Measurements from ENCODE around the gene ART3.

Gene ART3

DNA sequence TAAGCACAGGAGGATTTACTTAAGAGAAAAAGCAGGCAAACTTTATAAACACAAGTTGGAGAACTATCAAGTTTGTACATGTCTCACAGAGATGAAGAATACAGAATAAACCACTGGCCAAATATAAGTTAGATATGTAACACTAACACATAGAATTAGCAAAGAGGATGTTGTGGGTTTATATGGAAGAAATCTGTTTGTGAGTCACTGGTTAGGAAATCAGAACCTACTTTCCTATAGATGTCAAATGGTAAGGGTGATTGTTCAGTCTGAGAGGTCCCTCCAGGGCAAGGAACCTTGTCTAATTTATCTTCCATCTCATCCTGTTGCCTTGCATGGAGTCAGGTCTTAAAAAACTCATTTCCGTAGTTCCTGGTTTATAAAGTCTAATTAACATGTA is 14.8 kb upstream of the ART3 start:
- DNase-seq (ENCODE audit: low read depth) = no peak

DNA sequence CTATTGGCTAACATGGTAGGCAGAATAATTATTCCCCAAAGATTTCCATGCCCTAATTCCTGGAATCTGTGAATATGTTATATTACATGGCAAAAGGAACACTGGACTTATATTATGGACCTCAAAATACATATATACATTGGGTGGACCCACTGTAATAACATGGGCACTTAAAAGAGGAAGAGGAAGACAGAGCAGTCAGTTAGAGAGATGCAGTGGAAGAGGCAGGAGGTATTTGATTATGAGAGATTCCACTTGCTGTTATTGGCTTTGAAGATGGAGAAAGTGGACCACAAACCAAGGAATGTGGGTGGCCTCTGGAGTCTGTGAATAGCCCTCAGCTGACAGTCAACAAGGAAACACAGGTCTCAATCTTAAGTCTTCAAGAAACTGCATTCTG is 14.0 kb upstream of the ART3 start:
- in situ Hi-C loops (cut with HindIII; ENCODE audit: low sequenced_read_pairs) = no loop called here
- TF ChIP-seq, protein P1, sequence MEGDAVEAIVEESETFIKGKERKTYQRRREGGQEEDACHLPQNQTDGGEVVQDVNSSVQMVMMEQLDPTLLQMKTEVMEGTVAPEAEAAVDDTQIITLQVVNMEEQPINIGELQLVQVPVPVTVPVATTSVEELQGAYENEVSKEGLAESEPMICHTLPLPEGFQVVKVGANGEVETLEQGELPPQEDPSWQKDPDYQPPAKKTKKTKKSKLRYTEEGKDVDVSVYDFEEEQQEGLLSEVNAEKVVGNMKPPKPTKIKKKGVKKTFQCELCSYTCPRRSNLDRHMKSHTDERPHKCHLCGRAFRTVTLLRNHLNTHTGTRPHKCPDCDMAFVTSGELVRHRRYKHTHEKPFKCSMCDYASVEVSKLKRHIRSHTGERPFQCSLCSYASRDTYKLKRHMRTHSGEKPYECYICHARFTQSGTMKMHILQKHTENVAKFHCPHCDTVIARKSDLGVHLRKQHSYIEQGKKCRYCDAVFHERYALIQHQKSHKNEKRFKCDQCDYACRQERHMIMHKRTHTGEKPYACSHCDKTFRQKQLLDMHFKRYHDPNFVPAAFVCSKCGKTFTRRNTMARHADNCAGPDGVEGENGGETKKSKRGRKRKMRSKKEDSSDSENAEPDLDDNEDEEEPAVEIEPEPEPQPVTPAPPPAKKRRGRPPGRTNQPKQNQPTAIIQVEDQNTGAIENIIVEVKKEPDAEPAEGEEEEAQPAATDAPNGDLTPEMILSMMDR (IDR thresholded peaks at IDR 0.05; ENCODE audit: low read depth, low read length, missing control alignments) = no peak
- H3K4me3 ChIP-seq (ENCODE audit: low read depth, low read length) = no peak overlapping the region

More for the DNA sequence above, 14.8 kb upstream of the ART3 start:
- no peak overlapping the region for H3K4me3 ChIP-seq (ENCODE audit: low read depth, low read length)
- TF ChIP-seq, protein P1 (IDR thresholded peaks at IDR 0.05; ENCODE audit: low read depth, low read length, missing control alignments) = no peak
- in situ Hi-C loops (cut with HindIII; ENCODE audit: low sequenced_read_pairs) = no loop called here

DNA sequence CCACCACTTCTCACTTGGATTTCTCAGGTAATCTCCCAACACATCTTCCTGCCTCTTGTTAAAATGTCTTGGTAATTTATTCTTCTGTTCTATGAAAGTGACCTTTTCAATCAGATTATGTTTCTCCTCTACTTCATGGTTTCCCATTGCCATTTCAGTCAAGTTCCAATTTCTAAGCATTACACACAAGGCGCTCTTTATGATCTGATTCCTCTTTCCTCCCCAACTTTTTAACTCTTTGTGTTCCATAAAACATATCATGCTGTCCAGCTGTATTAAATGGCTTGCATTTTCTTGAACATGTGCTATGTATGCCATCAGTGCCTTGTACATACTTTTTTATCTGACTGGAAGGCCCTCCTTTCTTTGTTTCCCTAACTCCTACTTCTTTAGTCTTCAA is 13.1 kb upstream of the ART3 start:
- no peak overlapping the region for H3K4me3 ChIP-seq (ENCODE audit: low read depth, low read length)
- TF ChIP-seq, protein P1 (IDR thresholded peaks at IDR 0.05; ENCODE audit: low read depth, low read length, missing control alignments) = no peak
- in situ Hi-C loops (cut with HindIII; ENCODE audit: low sequenced_read_pairs) = no loop called here
- no peak for DNase-seq (ENCODE audit: low read depth)

More for the DNA sequence above, 14.0 kb upstream of the ART3 start:
- DNase-seq (ENCODE audit: low read depth) = no peak

DNA sequence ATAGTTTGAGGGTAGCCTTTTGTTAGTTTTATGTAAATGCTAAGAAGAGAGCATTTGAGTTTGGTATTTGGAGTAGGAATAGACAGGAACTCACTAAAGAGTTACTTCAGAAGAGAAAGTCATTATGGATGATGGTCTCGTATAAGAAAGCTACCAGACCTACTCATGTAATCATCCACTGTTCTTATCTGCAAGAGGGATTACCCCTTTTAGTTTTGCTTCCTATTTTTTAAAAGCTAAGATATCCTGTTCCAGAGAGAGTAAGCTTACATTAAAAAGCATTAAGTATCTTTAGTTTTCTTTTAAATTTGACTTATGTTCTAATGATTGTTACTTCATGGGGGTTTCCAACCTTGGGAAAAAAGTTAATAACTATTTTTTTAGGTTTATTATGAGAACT is 12.5 kb upstream of the ART3 start:
- H3K4me3 ChIP-seq (ENCODE audit: low read depth, low read length) = no peak overlapping the region
- TF ChIP-seq, protein P1 (IDR thresholded peaks at IDR 0.05; ENCODE audit: low read depth, low read length, missing control alignments) = no peak
- in situ Hi-C loops (cut with HindIII; ENCODE audit: low sequenced_read_pairs) = no loop called here
- no peak for DNase-seq (ENCODE audit: low read depth)

DNA sequence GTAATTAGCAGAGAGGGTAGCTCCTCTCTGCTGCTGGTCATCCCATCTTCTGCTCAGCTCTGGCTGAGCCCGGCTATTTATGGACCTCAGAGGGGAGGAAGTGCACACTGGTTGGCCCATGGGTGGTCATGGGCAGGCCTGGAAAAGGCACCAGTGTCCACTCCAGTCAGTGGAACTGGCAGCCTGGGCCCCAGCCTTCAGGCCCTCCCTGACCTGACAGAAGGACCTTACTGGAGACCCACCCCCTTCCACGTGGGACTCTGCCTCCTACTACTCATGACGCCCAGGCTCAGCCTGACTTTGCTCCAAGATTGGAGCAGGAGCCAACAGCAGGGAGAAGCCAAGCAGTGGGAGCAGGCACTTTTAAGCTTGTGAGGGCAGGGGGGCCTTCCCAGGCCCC is 8.0 kb upstream of the ART3 start:
- TF ChIP-seq, protein P1 (IDR thresholded peaks at IDR 0.05; ENCODE audit: low read depth, low read length, missing control alignments) = no peak
- no peak for DNase-seq (ENCODE audit: low read depth)
- in situ Hi-C loops (cut with HindIII; ENCODE audit: low sequenced_read_pairs) = no loop called here
- no peak overlapping the region for H3K4me3 ChIP-seq (ENCODE audit: low read depth, low read length)

DNA sequence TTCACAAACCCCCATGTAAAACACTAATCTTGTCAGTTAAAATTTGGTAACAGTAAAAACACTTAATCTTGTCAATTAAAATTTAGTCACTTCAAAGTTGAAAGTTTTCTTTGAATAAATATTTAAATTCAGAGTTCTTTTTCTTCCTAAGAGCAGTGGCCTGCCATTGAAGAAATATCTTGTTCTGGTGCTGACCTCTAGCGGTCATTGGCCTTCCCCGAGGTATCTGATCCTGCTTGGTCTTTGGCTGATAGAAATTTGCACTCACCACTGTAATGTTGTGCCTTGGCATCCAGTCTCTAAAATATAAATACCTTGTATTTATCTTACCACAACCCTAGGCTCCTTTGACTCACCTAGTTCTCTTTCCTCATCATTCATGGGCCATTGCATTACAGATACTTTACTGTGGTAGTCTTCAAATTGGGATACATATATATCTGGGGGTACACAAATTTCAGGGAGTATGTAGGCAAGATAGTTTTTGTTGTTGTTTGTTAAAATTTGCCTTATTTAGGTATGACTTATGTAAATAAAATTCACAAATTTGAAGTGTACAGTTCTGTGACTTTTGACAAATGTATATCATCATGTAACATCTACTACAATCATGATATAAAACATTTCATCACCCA is 6.7 kb upstream of the ART3 start:
- in situ Hi-C loops (cut with HindIII; ENCODE audit: low sequenced_read_pairs) = no loop called here
- TF ChIP-seq, protein P1 (IDR thresholded peaks at IDR 0.05; ENCODE audit: low read depth, low read length, missing control alignments) = peak; percentile 90
- peak; percentile 61 for DNase-seq (ENCODE audit: low read depth)
- no peak overlapping the region for H3K4me3 ChIP-seq (ENCODE audit: low read depth, low read length)
